Stimulated activated memory B cell treated with anti-CD40 and anti-IgM and Interleukin-4, amounts not matched to agents 10 μg/mL and 1 μg/mL and 100 μg/mL, for 72 hours (primary cell): ENCODE data around the gene PPP1R14B.
A peak's percentile ranks its signal among the peaks of the same experiment; 100 is the strongest.

Experiments
- ATAC-seq: fragments of 150-1000 bp; cut with Tn5 transposase; 2 replicates; pipeline ENCODE4 v1.10.0; 2021
- H3K27ac Mint-ChIP-seq: one replicate; pipeline ENCODE4 v1.8.0; 2022; ENCODE audit warnings: mild to moderate bottlenecking, mixed read lengths
- H3K27me3 Mint-ChIP-seq: one replicate; pipeline ENCODE4 v1.8.0; 2022; ENCODE audit warnings: mixed read lengths
- H3K36me3 Mint-ChIP-seq: one replicate; pipeline ENCODE4 v1.8.0; 2022; ENCODE audit warnings: mixed read lengths
- H3K4me1 Mint-ChIP-seq: one replicate; pipeline ENCODE4 v1.8.0; 2022; ENCODE audit warnings: mixed read lengths
- H3K4me3 Mint-ChIP-seq: one replicate; pipeline ENCODE4 v1.8.0; 2022; ENCODE audit warnings: mild to moderate bottlenecking, moderate library complexity, mixed read lengths
- H3K9me3 Mint-ChIP-seq: one replicate; pipeline ENCODE4 v1.8.0; 2022; ENCODE audit warnings: mixed read lengths

PPP1R14B gene

DNA sequence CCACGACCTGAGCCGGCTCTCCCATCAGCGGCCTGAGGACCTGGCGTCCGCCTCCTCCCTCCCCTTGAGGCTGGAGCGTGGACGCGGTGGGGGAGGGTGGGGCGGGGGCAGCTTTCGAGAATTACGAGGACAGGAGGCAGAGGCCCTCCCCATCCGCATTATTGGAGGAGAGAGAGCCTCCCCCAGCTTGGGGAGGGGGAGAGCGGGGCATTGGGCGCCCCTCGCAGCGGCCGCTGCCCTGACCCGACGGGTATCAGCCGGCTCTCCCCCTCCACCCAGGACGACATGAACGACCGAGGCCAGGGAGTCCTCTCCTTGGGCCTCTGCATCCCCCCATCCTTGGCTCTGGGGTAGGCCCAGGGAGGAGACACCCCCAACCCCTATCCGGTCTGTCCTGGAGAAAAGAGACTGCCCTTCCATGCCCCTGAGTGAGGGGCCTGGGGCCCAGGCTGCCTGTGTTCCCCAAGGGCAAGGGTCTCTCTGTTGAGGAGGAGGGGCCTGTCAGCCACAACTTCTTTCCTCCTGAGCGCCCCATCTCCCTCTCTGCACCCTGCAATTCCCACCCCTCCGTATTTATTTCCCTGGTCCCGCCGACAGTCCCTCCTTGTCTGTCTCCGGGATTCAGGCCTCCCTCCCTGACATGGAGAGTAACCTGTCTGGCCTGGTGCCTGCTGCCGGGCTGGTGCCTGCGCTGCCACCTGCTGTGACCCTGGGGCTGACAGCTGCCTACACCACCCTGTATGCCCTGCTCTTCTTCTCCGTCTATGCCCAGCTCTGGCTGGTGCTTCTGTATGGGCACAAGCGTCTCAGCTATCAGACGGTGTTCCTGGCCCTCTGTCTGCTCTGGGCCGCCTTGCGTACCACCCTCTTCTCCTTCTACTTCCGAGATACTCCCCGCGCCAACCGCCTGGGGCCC lies 39.4 kb upstream of the PPP1R14B start:
- Mint-ChIP-seq H3K4me3 (peak overlapping the region; percentile 94), H3K27ac (peak overlapping the region; percentile 93), H3K4me1 (peaks cover 42% of the 10 kb centered on the region), H3K27me3 (peaks cover 12% of the 10 kb centered on the region), H3K36me3 (peaks cover 33% of the 10 kb centered on the region), H3K9me3 (no peaks in the 10 kb centered on the region)
- peak; percentile 0 for ATAC-seq

DNA sequence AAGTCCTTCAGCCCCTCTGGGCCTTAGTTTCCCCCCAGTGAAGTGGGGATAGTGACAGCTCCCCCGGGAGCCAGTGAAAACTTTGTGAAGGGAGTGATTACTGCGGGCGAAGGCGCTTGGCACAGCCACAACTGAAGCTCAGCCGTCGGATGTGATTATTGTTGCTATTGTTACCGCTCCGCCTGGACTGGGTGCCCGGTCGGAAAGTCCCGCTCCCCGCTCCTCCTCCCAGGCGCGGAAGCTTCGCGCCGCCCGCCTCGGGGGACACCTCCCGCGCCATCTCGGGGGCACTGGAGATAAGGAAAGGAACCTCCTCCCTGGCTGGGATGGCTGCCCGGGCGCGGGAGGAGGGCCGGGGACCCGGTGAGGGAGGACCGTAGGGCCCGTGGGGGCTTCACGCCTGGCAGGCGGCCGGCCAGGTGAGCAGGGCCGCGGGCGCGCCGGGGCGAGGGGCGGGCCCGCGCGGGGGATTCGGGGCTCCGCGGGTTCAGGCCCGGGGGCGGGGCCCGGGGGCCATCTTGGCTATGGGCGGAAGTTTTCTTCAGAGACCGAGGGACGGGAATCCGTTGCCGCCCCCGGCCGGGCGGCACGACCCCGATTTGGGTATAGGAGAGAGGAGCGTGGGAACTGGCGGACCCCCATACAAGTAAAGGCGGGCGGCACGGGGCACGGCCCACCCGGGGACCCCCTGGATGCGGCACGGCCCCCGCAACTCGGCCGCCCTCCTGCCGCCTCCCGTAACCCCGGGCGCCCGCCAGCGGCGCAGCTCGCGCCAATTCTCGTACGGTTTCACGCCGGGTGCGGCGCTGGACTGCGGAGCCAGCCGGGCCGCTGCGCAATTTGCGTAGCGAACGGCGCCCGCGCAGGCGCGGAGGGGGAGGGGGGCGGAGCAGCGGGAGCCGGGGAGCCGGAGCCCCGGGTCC lies 38.5 kb upstream of the PPP1R14B start, which contains the start of gene GPR137:
Gene GPR137, plus strand, starts transcription at position 887 of the 923 bp plus-strand sequence. CDS start 677 bp downstream, outside the sequence.
- peaks cover 27% of the 10 kb centered on the region for H3K36me3 Mint-ChIP-seq
- ATAC-seq = peak; percentile 84
- H3K27ac Mint-ChIP-seq = peak within 1 kb of the TSS; percentile 93
- H3K4me3 Mint-ChIP-seq = peak within 1 kb of the TSS; percentile 94
- no peaks in the 10 kb centered on the region for H3K9me3 Mint-ChIP-seq
- peaks cover 35% of the 10 kb centered on the region for H3K4me1 Mint-ChIP-seq
- peaks cover 2% of the 10 kb centered on the region for H3K27me3 Mint-ChIP-seq

DNA sequence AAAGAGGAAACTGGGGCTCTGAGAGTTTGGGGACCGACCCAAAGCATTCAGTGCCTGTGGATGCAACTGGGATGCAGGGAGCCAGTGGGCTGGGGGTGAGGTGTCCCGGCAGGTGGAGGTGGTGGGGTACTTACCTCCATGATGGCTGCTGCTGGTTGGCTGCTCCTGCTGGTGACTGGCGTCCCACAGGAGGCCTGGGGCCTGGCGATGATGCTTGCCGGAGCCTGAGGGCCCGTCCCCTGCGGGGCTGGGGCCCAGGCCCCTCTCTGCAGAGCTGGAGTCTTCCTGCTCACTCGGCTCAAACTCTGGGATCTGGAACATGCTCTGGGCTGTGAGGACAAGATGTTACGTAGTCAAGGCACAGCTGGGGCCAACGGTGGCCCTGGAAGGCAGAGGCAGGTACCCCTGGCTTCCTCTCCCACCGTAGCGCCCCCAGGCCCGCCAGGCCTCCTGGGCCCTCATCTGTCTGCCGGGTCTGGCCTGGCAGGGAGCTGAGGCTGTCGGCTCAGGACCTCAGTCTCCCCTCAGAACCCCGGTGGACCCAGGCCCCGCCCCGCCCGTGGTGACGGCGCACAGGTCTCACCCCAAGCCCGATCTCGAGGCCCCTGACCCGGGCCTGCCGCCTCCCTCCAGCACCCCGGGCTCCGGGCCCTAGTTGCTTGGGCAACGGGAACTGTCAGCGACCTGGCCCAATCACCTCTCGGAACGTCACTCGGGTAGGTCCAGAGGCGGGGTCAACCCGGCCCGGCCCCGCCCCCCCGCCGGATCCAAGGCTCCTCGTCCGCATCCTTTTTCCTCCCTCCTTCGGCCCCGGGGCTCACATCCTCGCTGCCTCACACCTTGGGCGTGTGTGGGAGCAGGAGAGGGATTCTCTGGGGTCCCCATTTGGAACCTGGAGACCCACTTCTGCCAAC lies 37.6 kb upstream of the PPP1R14B start, which contains the start of gene BAD:
Gene BAD, minus strand, starts transcription at position 618 of the 914 bp plus-strand sequence. Its CDS starts 297 bp downstream, at position 321.
- peak within 1 kb of the TSS; percentile 94 for H3K4me3 Mint-ChIP-seq
- no peaks in the 10 kb centered on the region for H3K27me3 Mint-ChIP-seq
- peaks cover 27% of the 10 kb centered on the region for H3K36me3 Mint-ChIP-seq
- H3K4me1 Mint-ChIP-seq = peaks cover 35% of the 10 kb centered on the region
- peak; percentile 90 for ATAC-seq
- no peaks in the 10 kb centered on the region for H3K9me3 Mint-ChIP-seq
- H3K27ac Mint-ChIP-seq = peak within 1 kb of the TSS; percentile 93

DNA sequence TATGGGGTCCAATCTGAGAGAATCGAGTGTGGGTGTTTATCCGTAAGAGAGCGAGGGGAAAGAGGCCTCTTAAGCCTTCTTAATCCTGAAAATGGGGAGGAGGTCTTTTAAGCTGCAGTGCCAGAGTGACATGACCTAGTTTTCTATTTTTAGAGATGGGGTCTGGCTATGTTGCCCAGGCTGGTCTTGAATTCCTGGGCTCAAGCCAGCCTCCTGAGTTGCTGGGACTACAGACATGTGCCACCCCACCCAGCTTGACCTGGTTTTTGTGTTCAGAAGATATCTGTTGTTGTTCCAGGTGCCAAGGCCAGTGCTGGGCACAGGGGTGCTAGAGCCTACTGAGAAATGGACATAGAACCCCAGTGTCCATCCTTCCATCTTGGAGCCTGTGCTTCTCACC lies 36.3 kb upstream of the PPP1R14B start:
- peaks cover 26% of the 10 kb centered on the region for H3K36me3 Mint-ChIP-seq
- no peak for ATAC-seq
- peak overlapping the region; percentile 66 for H3K4me3 Mint-ChIP-seq
- peaks cover 35% of the 10 kb centered on the region for H3K4me1 Mint-ChIP-seq
- peak overlapping the region; percentile 93 for H3K27ac Mint-ChIP-seq
- no peaks in the 10 kb centered on the region for H3K27me3 Mint-ChIP-seq
- H3K9me3 Mint-ChIP-seq = no peaks in the 10 kb centered on the region

DNA sequence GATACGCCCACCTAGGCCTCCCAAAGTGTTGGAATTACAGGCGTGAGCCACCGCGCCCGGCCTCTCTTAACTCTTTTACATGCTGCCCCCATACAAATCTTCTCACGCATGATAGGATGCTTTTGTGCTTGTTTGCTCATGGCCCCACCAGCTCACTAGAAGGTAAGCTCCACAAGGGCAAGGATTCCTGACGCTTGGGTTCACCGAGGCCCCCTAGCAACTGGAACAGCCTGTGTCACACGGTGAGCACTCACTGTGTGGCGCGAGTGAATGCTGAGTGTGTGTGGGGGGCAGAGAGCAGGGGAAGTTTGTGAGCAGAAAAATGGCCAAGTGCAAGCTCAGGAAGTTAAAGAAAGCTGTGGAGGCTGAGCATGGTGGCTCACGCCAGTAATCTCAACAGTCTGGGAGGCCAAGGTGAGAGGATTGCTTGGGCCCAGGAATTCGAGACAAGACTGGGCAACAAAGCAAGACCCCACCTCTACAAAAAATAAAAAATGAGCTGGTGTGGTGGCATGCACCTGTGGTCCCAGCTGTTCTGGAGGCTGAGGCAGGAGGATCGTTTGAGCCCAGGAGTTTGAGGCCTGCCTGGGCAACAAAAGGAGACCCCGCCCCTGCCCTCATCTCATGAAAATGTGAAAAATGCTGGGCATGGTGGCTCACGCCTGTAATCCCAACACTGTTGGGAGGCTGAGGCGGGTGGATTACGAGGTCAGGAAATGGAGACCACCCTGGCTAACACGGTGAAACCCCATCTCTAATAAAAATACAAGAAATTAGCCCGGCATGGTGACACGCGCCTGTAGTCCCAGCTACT lies 35.4 kb upstream of the PPP1R14B start:
- Mint-ChIP-seq H3K4me3 (no peak overlapping the region), H3K4me1 (peaks cover 35% of the 10 kb centered on the region), H3K27ac (no peak overlapping the region), H3K27me3 (no peaks in the 10 kb centered on the region), H3K36me3 (peaks cover 26% of the 10 kb centered on the region), H3K9me3 (no peaks in the 10 kb centered on the region)
- ATAC-seq = no peak

DNA sequence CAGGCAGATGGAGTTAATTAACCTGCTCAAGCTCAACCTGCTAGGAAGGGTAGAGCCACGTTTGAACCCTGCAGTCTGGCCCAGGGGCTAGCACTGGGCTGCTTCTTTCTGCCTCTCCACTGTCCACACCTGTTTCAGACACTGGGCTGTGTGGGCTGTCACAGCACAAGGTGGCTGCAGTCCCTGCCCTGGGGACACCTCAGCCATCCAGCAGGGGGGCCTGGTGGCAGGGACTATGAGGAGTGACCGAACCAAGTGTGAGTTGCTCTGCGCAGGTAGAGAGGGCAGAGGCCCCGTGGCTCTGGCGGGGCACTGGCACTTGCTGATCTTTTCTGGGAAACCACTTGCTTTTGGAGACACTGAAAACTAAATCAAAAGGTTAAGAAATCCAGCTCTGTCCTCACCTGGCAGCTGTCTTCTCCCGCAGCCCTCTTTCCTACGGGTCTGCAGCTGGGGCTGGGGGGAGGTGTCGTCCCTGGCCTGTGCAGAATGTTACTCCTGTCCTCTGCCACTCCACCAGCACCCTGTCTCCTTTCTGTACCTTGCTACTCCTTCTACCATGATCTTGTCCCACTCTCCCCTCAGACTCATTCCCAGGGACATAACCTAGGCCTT lies 31.9 kb upstream of the PPP1R14B start:
- no peak overlapping the region for H3K27ac Mint-ChIP-seq
- H3K36me3 Mint-ChIP-seq = peaks cover 26% of the 10 kb centered on the region
- H3K4me3 Mint-ChIP-seq = no peak overlapping the region
- no peaks in the 10 kb centered on the region for H3K27me3 Mint-ChIP-seq
- H3K9me3 Mint-ChIP-seq = no peaks in the 10 kb centered on the region
- H3K4me1 Mint-ChIP-seq = peaks cover 18% of the 10 kb centered on the region
- no peak for ATAC-seq

DNA sequence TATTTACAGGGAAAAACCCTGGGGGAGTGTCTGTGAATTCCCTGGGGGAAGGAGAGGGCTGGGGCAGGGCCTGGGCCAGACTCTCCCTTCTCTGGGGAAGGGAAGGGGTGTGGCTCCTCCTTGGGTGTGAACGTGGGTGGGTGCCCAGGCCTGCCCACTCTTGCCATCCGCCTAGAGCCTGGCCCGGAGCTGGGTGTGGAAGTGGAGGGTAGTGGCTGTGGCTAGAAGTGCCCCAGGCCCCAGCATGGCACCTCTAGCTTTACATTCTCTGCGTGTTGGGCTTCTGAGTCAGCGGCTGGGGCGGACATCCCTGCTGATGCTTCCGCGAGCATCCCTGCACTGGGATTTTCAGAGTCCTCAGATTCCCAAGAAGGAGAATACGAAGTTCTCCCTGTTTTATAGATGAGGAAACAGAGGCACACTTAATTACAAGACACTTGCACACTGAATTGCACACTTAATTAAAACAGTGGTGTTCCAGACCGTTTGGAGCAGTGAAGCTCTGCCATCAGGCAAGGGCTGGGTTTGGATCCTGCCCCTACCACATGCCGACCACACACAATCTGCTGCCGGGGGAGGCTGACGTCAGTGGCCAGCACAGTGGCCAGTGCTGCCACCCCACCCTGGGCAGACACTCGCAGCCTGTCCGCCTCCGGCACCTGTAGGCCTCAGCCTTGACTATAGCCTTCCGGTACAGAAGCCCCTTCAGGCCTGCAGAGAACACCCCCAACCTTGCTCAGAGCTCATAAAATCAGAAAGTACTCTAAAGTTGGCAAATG lies 30.1 kb upstream of the PPP1R14B start:
- Mint-ChIP-seq H3K9me3 (no peaks in the 10 kb centered on the region), H3K36me3 (peaks cover 17% of the 10 kb centered on the region), H3K4me1 (peaks cover 8% of the 10 kb centered on the region), H3K27me3 (no peaks in the 10 kb centered on the region), H3K4me3 (no peak overlapping the region), H3K27ac (peak overlapping the region; percentile 22)
- no peak for ATAC-seq

DNA sequence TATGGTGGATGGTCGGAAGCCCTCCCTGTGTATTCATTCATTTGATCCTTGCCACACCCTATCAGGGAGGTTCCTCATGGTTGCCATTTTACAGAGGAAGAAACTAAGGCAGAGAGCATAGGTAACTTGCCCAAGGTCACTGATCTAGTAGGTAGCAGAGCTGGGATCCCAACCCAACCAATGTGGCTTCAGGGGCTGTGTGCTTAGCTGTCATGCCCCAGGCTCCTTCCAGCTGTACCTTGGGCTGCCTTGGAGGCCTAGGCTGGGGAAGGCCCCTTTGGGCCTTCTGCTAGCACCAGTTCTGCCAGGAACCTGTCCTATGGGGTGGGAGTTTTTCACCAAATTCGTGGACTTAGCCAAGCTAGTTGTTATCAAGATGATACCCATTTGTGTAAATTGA lies 29.1 kb upstream of the PPP1R14B start:
- Mint-ChIP-seq H3K27ac (no peak overlapping the region), H3K4me3 (no peak overlapping the region), H3K4me1 (peaks cover 10% of the 10 kb centered on the region), H3K36me3 (peaks cover 8% of the 10 kb centered on the region), H3K27me3 (no peaks in the 10 kb centered on the region), H3K9me3 (no peaks in the 10 kb centered on the region)
- ATAC-seq = no peak

DNA sequence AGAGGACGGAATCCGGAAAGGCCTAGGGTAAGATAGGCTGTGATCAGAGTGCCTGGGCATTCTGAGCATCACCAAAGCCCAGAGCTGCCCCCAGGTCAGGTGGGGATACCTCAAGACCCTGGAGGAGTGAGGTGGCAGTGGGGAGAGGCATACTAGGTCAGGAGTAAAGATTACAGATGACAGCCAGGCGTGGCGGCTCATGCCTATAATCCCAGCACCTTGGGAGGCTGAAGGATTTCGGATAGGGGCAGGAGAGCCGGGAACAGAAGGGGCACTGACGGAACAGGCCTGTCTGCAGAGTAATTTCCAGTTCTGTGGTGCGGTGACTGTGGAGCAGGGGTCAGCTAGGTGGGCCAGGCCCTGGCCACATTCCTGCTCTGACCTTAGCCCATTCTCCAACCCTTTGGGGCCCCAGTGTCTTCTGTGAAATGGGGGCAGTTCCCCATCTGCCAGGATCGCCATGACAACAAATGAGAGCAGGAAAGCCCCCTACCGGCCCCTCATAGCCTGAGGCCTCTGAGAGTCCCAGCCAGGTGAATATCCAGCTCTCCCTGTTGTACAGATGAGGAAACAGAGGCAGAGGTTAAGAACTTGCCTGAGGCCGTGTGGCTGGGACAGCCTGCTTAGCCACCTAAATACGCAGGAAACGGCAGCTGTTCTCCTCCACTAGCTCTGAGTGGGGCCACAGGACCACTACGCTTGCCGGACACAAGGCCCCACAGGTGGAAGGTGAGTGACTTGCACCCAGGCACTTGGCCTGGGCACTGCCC lies 28.5 kb upstream of the PPP1R14B start:
- H3K9me3 Mint-ChIP-seq = no peaks in the 10 kb centered on the region
- peaks cover 8% of the 10 kb centered on the region for H3K36me3 Mint-ChIP-seq
- H3K4me3 Mint-ChIP-seq = no peak overlapping the region
- no peaks in the 10 kb centered on the region for H3K27me3 Mint-ChIP-seq
- no peak for ATAC-seq
- H3K27ac Mint-ChIP-seq = no peak overlapping the region
- H3K4me1 Mint-ChIP-seq = peaks cover 14% of the 10 kb centered on the region

DNA sequence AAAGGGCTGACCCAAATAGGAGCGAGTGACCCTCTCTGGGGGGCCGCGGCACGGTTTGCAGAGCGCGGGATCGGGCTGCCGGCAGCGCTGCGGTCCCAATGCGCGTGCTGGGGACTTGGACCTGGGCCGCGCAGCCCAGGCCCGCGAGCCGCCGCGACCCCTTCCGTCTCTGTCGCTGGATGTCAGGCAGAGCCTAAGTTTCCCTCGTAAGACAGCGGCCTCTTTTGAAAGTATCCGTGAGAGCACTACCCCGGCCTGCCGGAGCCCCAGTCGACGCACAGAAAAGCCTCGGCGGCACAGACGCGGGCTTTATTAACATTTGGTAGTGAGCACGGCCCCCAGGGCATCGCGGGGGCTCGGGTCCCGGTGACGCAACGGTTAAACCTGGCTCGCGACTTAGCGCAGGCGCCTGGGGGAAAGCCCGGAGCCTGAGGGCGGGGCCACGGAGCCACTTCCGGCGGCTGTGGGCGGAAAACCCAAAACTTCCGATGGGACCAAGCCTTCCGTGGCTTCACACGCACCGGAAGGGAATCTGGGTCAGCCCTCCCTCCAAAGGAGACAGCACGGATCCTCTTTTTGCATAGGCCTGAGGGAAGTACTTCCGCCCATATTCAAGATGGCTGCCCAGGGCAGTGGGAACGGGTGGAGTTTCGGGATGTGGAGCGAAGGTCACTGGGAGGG lies 22.9 kb upstream of the PPP1R14B start:
- peak; percentile 89 for ATAC-seq
- Mint-ChIP-seq H3K4me1 (peaks cover 34% of the 10 kb centered on the region), H3K9me3 (no peaks in the 10 kb centered on the region), H3K4me3 (peak overlapping the region; percentile 97), H3K27ac (peak overlapping the region; percentile 93), H3K36me3 (no peaks in the 10 kb centered on the region), H3K27me3 (no peaks in the 10 kb centered on the region)

DNA sequence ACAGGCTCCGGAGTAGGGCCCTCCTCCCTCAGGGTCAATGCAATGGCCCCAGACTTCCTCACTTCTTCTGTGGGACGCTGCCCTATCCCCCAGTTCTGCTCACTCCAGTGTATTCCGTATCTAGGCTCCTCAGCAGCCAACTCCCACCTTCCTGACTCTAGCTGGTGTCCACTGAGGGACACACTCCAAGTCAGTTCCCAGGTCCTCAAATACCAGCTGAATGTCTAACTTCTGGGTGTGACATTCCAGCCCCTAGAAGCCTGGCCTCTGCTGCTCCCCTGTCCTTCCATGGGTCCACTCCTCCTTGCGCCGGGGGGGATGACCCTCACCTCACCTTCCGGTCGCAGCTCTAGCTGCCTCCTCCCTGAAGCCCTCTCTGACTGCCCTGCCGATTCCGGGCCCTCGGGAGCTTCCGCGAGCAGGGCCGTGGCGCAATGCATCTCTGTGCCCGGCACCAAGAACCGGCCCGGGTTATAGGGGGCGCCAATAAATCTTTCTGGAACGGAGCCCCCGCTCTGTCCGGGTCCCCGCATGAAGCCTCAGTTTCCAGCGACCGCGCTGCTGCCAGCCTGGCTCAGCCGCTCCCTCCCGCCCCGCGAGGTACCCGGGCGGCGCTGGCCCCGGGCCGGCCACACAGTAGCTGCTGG lies 22.3 kb upstream of the PPP1R14B start:
- peaks cover 34% of the 10 kb centered on the region for H3K4me1 Mint-ChIP-seq
- H3K27me3 Mint-ChIP-seq = no peaks in the 10 kb centered on the region
- no peaks in the 10 kb centered on the region for H3K36me3 Mint-ChIP-seq
- ATAC-seq = peak; percentile 14
- peak overlapping the region; percentile 93 for H3K27ac Mint-ChIP-seq
- H3K4me3 Mint-ChIP-seq = peak overlapping the region; percentile 97
- H3K9me3 Mint-ChIP-seq = no peaks in the 10 kb centered on the region
